ENCODE measurements around the gene ZNF488. TPM values are rescaled to one million over a fixed set of nuclear protein-coding genes. Genes with fewer than 3 reads are reported as not detected.
"Not testable (repeated sequence)": the region's sequence is repeated elsewhere in the genome, so short reads cannot be mapped to it uniquely, and the experiment has no call there.

The ZNF488 gene
- total RNA-seq, 1 donor from 2014 or later = 0.71 TPM

DNA sequence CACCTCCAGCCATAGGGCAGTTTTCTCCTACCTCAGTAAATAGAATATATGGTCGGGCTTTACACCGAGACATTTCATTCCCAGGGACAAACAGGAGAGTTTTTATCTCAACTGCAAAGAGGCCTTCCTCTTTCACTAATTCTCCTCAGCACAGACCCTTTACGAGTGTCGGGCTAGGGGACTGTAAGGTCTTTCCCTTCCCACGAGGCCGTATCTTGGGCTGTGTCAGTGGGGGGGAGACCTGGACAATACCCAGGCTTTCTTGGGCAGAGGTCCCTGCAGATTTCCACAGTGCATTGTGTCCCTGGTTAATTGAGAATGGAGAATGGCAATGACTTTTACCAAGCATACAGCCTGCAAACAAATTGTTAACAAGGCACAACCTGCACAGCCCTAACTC, 13.2 kb upstream of the ZNF488 start:
- intact Hi-C loops (cut with DNase I) = no loop called here
- no peak for ATAC-seq
- DNase-seq (ENCODE audit: low spot score) = no peak

DNA sequence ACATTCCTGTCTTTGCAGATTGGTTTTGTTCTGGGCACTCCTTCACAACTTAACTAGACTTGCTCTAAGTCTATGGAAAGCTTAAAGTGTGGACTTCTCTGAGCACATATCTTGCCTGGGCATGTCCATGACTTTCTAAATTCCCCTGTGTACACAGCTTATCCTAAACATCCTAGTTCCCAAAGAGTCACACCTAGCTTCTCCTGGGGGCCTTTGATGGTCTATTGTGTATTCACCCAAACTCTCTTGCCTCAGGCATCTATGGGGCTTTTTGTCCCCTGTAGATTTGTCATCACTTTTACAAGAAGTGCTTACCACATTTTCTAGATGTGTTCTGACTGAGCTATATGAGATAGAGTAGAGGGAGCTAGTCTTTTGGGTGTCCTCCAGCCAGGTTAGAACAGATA, 12.2 kb upstream of the ZNF488 start:
- DNase-seq (ENCODE audit: low spot score) (no peak), ATAC-seq (no peak)
- intact Hi-C loops (cut with DNase I) = no loop called here

DNA sequence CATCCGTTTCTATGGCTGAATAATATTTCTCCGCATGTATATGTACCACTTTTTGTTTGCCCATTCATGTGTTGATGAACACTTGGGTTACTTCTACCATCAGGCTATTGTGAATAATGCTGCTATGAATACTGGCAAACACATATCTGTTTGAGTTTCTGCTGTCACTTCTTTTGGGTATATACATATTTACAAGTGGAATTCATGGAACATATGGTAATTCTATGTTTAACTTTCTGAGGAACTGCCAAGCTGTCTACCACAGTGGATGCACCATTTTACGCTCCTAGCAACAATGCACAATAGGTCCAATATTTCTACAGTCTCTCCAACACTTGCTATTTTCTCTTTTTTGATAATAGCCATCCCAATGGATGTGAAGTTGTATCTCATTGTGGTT, 5.5 kb upstream of the ZNF488 start:
- ATAC-seq (no peak), DNase-seq (ENCODE audit: low spot score) (no peak)
- intact Hi-C loops (cut with DNase I) = no loop called here

DNA sequence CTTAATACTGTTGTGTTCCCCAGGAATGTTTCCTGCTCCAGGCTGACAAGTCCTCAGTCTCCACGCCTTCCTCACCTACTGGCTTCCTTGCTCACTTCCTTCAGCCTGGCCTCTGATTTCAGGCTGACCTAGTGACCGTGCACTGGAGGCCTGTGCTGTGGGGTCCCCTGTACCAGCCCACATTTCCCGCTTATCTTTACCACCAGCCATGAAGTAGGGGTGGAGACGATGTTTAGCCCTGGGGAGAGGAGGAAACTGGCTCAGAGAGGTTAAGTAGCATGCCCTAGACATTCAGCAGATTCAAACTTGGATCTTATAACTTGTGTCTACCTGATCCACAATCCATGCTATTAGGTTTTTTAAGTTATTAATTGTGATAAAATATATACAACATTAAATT, 4.8 kb upstream of the ZNF488 start:
- ATAC-seq = no peak
- DNase-seq (ENCODE audit: low spot score) = no peak
- intact Hi-C loops (cut with DNase I) = no loop called here

GRCh38 chr10:47386104-47386503, 2.0 kb upstream of the ZNF488 start:
- DNase-seq (ENCODE audit: low spot score); ATAC-seq; intact Hi-C loops (cut with DNase I): not testable (repeated sequence)

GRCh38 chr10:47383261-47384147, 589 bp downstream of the ZNF488 start:
- no peak for DNase-seq (ENCODE audit: low spot score)
- intact Hi-C loops (cut with DNase I) = no loop called here

GRCh38 chr10:47381427-47382379, 2.4 kb downstream of the ZNF488 start:
- ATAC-seq = no peak
- intact Hi-C loops (cut with DNase I) = no loop called here
- DNase-seq (ENCODE audit: low spot score) = no peak

More at GRCh38 chr10:47383261-47384147, 589 bp downstream of the ZNF488 start:
- no peak for ATAC-seq

GRCh38 chr10:47381103-47381395, 3.0 kb downstream of the ZNF488 start:
- DNase-seq (ENCODE audit: low spot score) = no peak
- no peak for ATAC-seq

GRCh38 chr10:47380341-47381102, 3.6 kb downstream of the ZNF488 start:
- no peak for DNase-seq (ENCODE audit: low spot score)
- ATAC-seq = no peak
- intact Hi-C loops (cut with DNase I) = no loop called here

More at GRCh38 chr10:47381103-47381395, 3.0 kb downstream of the ZNF488 start:
- intact Hi-C loops (cut with DNase I) = no loop called here

DNA sequence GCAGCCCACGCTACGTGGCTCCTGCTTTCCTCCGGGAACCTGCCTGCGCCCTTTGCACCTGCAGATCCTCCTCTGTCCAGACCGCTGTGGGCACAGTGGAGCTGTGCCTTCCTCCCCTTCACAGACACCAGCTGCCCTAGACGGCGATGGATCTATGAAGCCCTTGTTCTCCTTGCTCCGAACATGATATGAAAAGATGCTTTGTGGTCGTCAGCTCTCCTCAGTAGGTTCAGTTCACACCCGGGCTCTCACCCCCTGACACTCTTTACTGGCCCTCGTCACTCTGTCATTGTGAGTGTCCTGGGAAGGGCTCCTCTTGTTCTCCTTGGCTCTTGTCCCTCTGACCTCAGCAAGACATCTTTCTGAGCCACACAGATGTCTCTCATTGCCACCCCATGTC, 4.2 kb downstream of the ZNF488 start:
- ATAC-seq (peak; percentile 29), DNase-seq (ENCODE audit: low spot score) (no peak)
- intact Hi-C loops (cut with DNase I) = no loop called here

DNA sequence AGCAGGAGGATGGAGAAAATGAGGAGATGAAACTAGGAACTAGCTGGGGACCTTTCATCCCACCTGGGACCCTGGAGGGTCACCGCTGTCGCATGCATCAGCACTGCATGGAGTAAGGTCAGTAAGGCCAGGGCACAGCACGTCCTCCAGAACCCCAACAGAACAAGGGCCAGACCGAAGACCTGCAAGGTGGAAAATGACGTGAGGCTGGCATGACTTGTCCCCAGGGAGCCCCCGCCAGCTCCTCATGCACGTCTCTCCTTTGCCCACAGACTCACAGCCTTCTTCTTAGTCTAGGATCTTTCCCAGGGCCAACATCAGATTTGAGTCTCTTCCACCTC, 4.7 kb downstream of the ZNF488 start:
- ATAC-seq (no peak), DNase-seq (ENCODE audit: low spot score) (no peak)
- intact Hi-C loops (cut with DNase I) = no loop called here

GRCh38 chr10:47378606-47379444, 5.3 kb downstream of the ZNF488 start:
- intact Hi-C loops (cut with DNase I) = no loop called here
- ATAC-seq = no peak
- DNase-seq (ENCODE audit: low spot score) = no peak

DNA sequence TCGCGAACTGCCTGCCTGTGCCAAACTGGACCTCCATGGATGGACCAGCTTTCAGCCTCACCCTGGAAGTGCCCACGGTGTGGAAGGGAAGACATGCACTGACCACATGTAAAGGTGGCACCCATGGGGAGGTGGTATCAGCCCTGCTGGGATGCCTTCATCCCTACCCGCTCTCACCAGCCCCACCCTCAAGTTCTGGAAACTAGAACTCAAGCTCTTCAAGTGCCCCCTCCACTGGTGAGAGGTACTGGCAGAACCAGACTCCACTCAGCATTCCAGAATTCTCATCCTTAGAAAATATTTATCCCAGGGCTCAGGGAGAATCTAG, 5.9 kb downstream of the ZNF488 start:
- DNase-seq (ENCODE audit: low spot score) = no peak
- no peak for ATAC-seq
- intact Hi-C loops (cut with DNase I) = no loop called here

GRCh38 chr10:47376522-47377220, 7.4 kb downstream of the ZNF488 start:
- no peak for DNase-seq (ENCODE audit: low spot score)
- intact Hi-C loops (cut with DNase I) = no loop called here
- no peak for ATAC-seq

DNA sequence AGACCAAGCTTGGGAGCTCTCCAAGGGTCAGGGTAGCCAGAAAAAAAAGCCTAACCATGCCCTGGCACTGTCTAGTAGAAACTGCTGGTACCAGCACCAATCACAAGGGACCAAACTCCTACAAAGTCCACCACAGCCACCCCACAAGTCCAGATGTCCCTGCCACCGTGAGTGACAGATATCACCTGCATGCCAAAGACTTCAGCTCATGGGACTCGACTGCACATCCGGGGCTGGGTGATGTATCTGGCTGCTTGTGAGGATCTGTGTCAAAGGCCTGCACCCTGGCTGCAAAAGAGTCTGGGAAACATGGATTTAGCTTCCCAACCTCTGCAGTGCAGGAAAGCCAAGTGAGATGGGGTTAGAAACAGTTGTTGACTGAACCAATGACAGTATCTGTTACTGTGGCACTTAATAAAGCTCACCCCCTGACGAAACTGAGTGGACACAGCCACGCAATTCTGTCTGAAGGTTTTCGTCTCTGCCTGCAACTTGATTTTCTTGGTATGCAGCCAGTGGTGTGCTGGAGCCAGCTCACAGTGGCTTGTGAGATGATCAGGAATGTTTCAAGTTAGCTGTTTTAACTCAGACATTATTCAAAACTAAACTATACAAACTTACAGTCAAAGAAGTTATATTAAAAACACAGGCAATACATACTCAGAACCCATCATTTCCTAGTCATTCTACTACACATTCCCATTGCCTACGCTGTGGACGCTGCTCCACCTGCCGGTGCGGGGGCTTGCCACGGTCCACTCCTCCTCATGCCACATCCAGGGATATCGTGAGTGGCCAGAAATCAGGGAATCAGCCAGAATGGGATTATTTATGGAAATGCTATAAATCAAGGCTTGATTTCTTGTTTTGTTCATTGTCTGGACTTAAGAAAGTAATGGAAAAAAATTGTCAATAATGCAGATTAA, 9.2 kb downstream of the ZNF488 start:
- DNase-seq (ENCODE audit: low spot score) (peak; percentile 59), ATAC-seq (peak; percentile 65)
- intact Hi-C loops (cut with DNase I) = no loop called here

DNA sequence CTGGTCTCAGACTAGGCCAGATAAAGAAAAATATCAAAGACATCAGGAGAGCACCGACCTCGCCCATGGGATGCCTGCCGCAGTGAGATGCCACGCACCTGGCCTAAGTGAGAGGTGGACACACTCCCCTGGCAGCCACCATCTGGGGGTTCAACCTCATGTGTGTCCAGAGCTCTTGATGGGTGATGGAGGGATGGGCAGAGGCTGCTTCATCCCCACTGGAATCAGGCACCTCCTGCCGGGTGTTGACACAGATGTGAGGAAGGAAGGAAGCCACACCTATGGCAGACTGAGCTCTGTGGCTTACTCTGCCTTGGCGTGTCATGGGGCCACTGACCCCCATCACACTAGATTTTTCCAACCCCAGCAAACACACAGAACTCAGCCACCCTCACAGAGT, 11.4 kb downstream of the ZNF488 start:
- peak; percentile 48 for DNase-seq (ENCODE audit: low spot score)
- intact Hi-C loops (cut with DNase I) = no loop called here
- peak; percentile 49 for ATAC-seq
